AG09319 (cell line): Measurements from ENCODE around the gene CYB5R4.

Source experiments
- DNase-seq: peaks from one replicate; pipeline ENCODE4 v3.0.0-alpha.2; 2010; ENCODE audit warnings: low read depth; ENCODE audit errors: extremely low read depth
- TF ChIP-seq, protein P1 (sequence below): IDR thresholded peaks from 2 replicates; pipeline ENCODE4 v1.5.1; 2011; ENCODE audit warnings: low read depth, mild to moderate bottlenecking, inconsistent platforms, low read length, moderate library complexity

Gene CYB5R4

DNA sequence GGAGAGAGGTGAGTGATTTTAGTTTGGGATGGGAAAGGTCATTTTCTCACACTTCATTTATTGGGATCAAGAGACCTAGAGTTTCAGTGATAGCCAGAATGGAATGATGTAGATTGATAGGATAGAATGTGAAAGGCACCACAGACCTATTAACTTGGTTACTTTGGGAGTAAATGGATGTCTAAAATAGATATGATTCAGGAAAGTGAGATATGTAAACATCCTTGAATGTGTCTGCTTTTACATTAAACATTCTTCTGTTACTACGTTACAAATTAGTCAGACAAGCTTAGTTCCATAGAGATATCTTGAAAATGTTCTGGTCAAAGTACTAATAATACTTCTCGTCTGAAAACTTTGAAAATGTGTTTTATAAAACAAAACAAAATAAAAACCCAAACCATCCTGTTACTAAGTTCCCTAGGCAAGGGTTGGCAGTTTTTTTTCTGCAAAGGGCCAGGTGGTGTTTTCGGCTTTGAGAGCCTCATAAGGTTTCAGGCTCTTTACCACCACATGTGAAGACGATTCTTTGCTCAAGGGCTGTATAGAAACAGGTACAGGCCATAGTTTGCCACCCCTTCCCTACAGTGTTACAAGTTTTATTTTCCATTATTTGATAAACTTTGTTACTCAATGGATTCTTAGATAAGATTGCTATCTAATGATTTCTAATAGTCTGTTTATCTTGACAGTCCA lies 3.4 kb downstream of the CYB5R4 start:
- no peak for DNase-seq
- TF ChIP-seq, protein P1, sequence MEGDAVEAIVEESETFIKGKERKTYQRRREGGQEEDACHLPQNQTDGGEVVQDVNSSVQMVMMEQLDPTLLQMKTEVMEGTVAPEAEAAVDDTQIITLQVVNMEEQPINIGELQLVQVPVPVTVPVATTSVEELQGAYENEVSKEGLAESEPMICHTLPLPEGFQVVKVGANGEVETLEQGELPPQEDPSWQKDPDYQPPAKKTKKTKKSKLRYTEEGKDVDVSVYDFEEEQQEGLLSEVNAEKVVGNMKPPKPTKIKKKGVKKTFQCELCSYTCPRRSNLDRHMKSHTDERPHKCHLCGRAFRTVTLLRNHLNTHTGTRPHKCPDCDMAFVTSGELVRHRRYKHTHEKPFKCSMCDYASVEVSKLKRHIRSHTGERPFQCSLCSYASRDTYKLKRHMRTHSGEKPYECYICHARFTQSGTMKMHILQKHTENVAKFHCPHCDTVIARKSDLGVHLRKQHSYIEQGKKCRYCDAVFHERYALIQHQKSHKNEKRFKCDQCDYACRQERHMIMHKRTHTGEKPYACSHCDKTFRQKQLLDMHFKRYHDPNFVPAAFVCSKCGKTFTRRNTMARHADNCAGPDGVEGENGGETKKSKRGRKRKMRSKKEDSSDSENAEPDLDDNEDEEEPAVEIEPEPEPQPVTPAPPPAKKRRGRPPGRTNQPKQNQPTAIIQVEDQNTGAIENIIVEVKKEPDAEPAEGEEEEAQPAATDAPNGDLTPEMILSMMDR = no peak

- DNase-seq = no peak
- TF ChIP-seq, protein P1 = no peak
Observed at GRCh38 chr6:83867043-83867442, 7.6 kb downstream of the CYB5R4 start.

DNA sequence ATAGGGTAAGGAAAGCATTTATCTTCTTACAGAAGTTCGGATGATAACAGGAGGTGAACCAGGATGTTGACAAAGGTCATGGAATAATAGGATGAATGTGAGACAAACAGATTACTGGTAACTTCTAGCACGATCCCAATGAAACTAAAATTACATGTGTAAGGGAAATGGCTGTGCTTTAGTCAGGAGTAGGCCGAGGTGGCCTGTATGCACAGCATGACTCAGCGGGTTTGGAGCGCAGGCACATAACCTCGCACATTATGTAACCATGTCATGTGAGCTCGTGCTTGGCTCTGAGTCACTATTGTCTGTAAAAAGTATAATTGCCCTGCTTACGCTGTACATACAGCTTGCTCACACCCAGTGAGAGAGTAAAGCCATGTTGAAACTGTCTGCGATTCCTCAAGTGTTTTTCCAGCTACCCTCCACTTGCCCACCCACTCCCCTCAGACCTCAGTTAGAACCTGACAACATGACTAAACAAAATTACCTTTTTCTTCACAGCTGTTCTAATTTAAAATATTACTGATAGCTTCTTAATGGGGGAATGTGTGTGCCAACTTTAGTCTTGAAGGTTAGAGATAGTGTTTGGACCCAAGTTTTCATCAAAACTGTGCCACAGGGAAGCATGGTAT lies 8.2 kb downstream of the CYB5R4 start:
- TF ChIP-seq, protein P1 = no peak

DNA sequence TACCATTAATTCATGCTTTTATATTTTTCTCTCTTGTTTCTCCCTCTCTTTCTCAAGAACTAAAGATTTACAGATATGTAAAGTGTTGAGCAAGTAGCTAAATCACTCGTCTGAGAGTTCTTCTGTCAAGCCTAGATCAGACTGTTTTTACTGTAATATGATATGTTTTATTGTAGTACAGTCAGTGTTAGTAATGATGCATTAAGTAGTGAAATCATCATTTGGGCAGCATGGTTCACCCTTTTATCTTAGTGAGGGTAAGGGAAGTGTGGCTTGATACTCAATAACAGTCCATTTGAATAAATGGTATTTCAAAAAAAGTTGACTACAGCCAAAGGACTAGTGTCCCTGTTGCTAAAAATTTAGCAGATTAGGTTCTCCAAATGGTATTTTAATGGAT lies 9.2 kb downstream of the CYB5R4 start:
- TF ChIP-seq, protein P1 = no peak
- DNase-seq = no peak

More for the DNA sequence above, 8.2 kb downstream of the CYB5R4 start:
- peak; percentile 88 for DNase-seq

DNA sequence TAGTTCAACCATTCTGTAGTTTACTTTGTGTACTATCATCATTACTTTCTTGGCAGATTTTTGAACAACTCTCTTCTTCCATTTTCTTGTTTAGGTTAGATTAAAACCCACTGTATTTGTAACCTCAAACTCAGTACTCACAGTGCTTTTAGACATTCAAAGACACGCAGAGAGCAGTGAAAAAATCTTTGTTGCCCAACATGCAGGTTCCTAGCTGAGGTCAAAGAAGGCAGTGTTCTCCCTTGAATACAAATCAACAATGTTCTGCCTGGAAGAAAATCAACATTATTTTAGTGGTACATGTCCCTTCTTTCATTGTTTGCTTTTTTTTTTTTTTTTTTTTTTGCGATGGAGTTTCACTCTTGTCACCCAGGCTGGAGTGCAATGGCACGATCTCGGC lies 11.2 kb downstream of the CYB5R4 start:
- TF ChIP-seq, protein P1 = no peak
- DNase-seq = no peak

DNA sequence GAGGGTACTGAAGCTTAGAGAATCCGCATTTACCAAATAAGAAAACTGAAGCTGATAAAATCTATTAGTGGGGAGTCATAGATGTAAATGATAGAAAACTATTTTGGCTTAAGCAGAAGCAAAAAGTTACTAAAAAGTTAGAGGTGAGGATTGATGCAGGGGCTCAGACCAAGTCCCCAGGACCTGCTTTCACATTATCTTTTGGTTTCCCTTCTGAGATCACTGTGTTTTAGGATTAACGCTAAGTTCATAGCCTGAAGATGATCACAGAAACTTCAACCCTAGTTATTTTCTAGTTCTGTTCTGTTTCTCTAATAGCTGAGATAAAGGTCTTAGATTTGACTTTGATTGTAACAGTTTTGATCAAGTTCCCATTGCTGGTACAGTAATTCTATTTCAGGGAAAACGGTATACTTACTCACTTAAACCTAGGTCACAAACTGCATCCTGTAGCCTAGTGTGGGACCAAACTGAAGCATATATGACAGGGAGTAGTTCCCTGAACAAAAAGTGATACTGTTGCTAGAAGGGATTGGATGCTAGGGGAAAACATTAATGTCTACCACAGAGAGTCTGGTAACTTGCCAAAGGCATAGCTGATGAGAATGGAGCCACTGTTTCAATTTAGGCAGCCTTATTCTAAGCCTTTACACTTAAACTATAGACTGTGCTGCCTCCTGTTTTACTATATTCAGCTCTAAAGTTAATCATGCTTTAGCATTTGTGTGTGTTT lies 13.1 kb downstream of the CYB5R4 start:
- no peak for DNase-seq
- TF ChIP-seq, protein P1 = no peak

DNA sequence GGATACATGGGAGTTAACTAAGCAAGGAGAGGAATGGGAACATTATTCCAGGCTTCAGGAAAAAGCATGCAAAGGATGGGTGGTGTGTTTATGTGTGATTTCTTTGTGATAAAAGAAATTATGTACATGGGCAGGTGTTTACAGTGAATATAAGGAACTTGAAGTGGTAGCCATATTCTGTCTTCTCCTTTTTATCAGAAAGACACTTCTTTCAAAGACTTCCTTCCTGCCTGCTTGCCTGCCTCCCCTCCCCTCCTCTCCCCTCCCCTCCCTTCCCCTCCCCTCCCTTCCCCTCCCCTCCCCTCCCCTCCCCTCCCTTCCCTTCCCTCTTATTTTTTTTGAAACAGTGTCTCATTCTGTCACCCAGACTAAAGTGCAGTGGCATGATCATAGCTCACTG lies 14.4 kb downstream of the CYB5R4 start:
- TF ChIP-seq, protein P1 = no peak
- DNase-seq = no peak
